ENCODE results near the gene FAM229A.

GRCh38 chr1:32339363-32339978 lies 22.8 kb downstream of the FAM229A start:
- no peak for TF ChIP-seq TAF1 (IDR thresholded peaks at IDR 0.05; ENCODE audit: low read depth)
- TF ChIP-seq EGR1 (IDR thresholded peaks at IDR 0.05): no peak
- no peak for TF ChIP-seq ZBTB7A (IDR thresholded peaks at IDR 0.05; ENCODE audit: low read depth)
- no peak for TF ChIP-seq MAX (IDR thresholded peaks at IDR 0.05)
- TF ChIP-seq YY1 (IDR thresholded peaks at IDR 0.05; ENCODE audit: low read depth): no peak
- no peak for TF ChIP-seq RAD21 (IDR thresholded peaks at IDR 0.05; ENCODE audit: low read depth)
- no peak for TF ChIP-seq EP300 (IDR thresholded peaks at IDR 0.05; ENCODE audit: borderline replicate concordance)
- no peak for TF ChIP-seq CEBPB (IDR thresholded peaks at IDR 0.05)
- no peak for TF ChIP-seq FOXM1 (IDR thresholded peaks at IDR 0.05; ENCODE audit: borderline replicate concordance, low read depth)
- no peak for TF ChIP-seq NFIC (IDR thresholded peaks at IDR 0.05)
- no peak for TF ChIP-seq REST (IDR thresholded peaks at IDR 0.05; ENCODE audit: low read depth)
- TF ChIP-seq USF1 (IDR thresholded peaks at IDR 0.05): no peak
- TF ChIP-seq TCF12 (IDR thresholded peaks at IDR 0.05; ENCODE audit: low read depth): no peak

Measured in Ishikawa (cell line).